ENCODE results near the gene PTPN14. TPM values are rescaled to one million over a fixed set of nuclear protein-coding genes. Genes with fewer than 3 reads are reported as not detected.

PTPN14 gene
- polyA plus RNA-seq, 4 donors, result 0.45 to 6.1 (median 3.2) TPM

DNA sequence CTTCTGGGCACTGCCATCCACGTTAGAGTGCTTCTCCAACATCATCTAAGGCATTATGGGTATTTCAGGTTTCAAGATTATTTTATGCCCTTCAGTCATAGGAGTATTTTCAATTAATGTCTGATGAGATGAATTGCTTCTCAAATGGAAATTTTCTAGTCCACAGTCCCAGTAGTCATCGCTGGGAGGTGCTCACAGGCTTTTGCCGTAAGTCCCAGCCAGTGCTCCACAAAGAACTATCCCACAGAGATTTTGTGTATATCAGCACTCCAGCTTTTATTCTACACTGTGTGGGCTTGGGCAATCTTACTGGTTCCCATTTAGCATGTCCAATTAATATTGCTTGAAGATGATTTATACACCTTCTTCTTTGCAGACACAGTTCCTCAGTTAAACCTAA, 209.5 kb downstream of the PTPN14 start:
- Histone ChIP-seq H3K27ac (ENCODE audit: low read depth in 1 of 3, low read length in 2 of 3) (no peak overlapping the region), H3K4me1 (ENCODE audit: control insufficient read depth in 3 of 3, insufficient read depth in 2 of 3, low read depth in 1 of 3, low read length in 2 of 3) (no peaks in the 10 kb centered on the region), H3K4me3 (ENCODE audit: low read depth in 1 of 3, low read length in 3 of 3) (no peak overlapping the region), H3K36me3 (ENCODE audit: control insufficient read depth in 3 of 3, insufficient read depth in 2 of 3, low read depth in 1 of 3, low read length in 3 of 3) (peaks cover 0 to 12% (median 1%) of the 10 kb centered on the region in 3 donors), H3K9me3 (ENCODE audit: control insufficient read depth in 2 of 2, insufficient read depth in 1 of 2, low read depth in 1 of 2, low read length in 1 of 2) (peaks cover 0 to 17% of the 10 kb centered on the region in 2 donors), H3K27me3 (ENCODE audit: control insufficient read depth in 3 of 3, insufficient read depth in 3 of 3, low read length in 3 of 3) (no peaks in the 10 kb centered on the region)
- no peak for DNase-seq
- 79 to 85% (median 79%) methylated on average over 3 of the region's 3 CpGs for WGBS, 3 donors
- FAIRE-seq, result no peak

DNA sequence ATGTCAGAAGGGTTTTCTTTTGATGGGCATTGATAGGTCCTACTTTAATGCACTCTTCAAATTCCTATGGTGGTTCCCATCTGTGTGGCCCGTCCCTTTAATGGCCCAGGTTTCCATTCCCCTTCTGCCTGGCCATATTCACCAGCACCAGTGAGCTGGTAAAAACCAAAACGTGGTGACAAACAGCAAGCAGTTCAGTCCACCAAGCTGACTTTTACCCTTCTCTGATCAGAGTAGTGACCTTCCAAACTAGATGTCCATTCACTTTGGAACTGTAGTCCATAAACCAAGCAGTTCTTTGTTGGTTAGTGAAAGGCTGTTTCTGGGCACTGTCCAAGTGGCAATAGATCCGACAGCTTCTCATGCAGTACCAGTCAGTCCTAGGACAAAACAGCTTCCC, 209.9 kb downstream of the PTPN14 start:
- no peak overlapping the region for H3K4me3 ChIP-seq (ENCODE audit: low read depth in 1 of 3, low read length in 3 of 3)
- FAIRE-seq, result no peak

DNA sequence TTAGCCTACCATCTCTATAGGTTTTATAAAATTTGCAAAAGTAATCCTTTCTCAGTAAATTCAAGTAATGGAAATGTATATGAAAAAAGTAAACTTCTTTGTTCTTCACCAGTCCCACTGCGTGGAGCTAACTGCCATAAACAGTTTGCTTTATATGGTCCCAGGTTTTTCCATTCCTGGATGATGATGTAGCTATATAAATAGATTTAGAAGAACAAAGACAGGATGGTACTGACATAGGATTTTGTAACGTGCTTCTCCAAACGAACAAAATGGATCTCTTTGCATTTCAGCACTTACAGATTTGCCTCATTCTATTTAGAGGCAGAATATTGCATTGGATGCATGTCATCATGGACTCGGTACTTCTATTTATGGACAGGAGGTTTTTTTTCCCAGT, 213.2 kb downstream of the PTPN14 start:
- Histone ChIP-seq H3K4me1 (ENCODE audit: control insufficient read depth in 3 of 3, insufficient read depth in 2 of 3, low read depth in 1 of 3, low read length in 2 of 3) (no peaks in the 10 kb centered on the region), H3K36me3 (ENCODE audit: control insufficient read depth in 3 of 3, insufficient read depth in 2 of 3, low read depth in 1 of 3, low read length in 3 of 3) (peaks cover 0 to 29% (median 1%) of the 10 kb centered on the region in 3 donors), H3K9me3 (ENCODE audit: control insufficient read depth in 2 of 2, insufficient read depth in 1 of 2, low read depth in 1 of 2, low read length in 1 of 2) (no peaks in the 10 kb centered on the region), H3K27ac (ENCODE audit: low read depth in 1 of 3, low read length in 2 of 3) (no peak overlapping the region), H3K4me3 (ENCODE audit: low read depth in 1 of 3, low read length in 3 of 3) (no peak overlapping the region), H3K27me3 (ENCODE audit: control insufficient read depth in 3 of 3, insufficient read depth in 3 of 3, low read length in 3 of 3) (no peaks in the 10 kb centered on the region)
- no peak for DNase-seq
- no peak for FAIRE-seq
- WGBS, 3 donors, result 73 to 90% (median 86%) methylated on average over 4 of the region's 4 CpGs

More for the DNA sequence above, 209.9 kb downstream of the PTPN14 start:
- Histone ChIP-seq H3K36me3 (ENCODE audit: control insufficient read depth in 3 of 3, insufficient read depth in 2 of 3, low read depth in 1 of 3, low read length in 3 of 3) (peaks cover 0 to 12% (median 1%) of the 10 kb centered on the region in 3 donors), H3K27me3 (ENCODE audit: control insufficient read depth in 3 of 3, insufficient read depth in 3 of 3, low read length in 3 of 3) (no peaks in the 10 kb centered on the region), H3K27ac (ENCODE audit: low read depth in 1 of 3, low read length in 2 of 3) (no peak overlapping the region), H3K9me3 (ENCODE audit: control insufficient read depth in 2 of 2, insufficient read depth in 1 of 2, low read depth in 1 of 2, low read length in 1 of 2) (peaks cover 0 to 15% of the 10 kb centered on the region in 2 donors), H3K4me1 (ENCODE audit: control insufficient read depth in 3 of 3, insufficient read depth in 2 of 3, low read depth in 1 of 3, low read length in 2 of 3) (no peaks in the 10 kb centered on the region)
- WGBS, 3 donors, result 91 to 93% (median 92%) methylated on average over 3 of the region's 3 CpGs
- DNase-seq, result no peak

DNA sequence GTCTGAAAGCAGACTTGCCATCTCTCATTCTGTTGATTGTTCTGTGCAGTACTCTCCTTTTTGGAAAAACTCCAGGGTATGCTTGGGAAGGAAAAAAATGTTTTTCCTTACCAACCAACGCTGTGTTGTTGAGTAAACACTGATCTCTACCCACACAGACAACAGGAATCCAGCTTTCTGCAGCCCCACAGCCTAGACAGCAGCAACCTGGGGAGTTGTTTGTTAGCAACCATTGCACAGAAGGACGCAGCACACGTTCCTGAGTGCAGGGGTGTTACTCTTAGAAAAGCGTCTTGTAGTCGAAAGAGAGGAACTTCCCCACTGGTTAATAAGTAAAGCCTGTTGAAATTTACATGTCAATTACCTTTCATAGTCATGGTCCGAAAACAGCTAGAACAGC, 213.9 kb downstream of the PTPN14 start:
- peaks cover 0 to 35% (median 1%) of the 10 kb centered on the region in 3 donors for H3K36me3 ChIP-seq (ENCODE audit: control insufficient read depth in 3 of 3, insufficient read depth in 2 of 3, low read depth in 1 of 3, low read length in 3 of 3)
- H3K4me1 ChIP-seq (ENCODE audit: control insufficient read depth in 3 of 3, insufficient read depth in 2 of 3, low read depth in 1 of 3, low read length in 2 of 3), result no peaks in the 10 kb centered on the region
- no peaks in the 10 kb centered on the region for H3K9me3 ChIP-seq (ENCODE audit: control insufficient read depth in 2 of 2, insufficient read depth in 1 of 2, low read depth in 1 of 2, low read length in 1 of 2)
- H3K27me3 ChIP-seq (ENCODE audit: control insufficient read depth in 3 of 3, insufficient read depth in 3 of 3, low read length in 3 of 3), result no peaks in the 10 kb centered on the region
- H3K27ac ChIP-seq (ENCODE audit: low read depth in 1 of 3, low read length in 2 of 3), result peak overlapping the region in 1 of 3 donors; percentile 47
- no peak overlapping the region for H3K4me3 ChIP-seq (ENCODE audit: low read depth in 1 of 3, low read length in 3 of 3)
- 65 to 84% (median 78%) methylated on average over 6 of the region's 6 CpGs for WGBS, 3 donors
- FAIRE-seq (no peak), DNase-seq (no peak)

DNA sequence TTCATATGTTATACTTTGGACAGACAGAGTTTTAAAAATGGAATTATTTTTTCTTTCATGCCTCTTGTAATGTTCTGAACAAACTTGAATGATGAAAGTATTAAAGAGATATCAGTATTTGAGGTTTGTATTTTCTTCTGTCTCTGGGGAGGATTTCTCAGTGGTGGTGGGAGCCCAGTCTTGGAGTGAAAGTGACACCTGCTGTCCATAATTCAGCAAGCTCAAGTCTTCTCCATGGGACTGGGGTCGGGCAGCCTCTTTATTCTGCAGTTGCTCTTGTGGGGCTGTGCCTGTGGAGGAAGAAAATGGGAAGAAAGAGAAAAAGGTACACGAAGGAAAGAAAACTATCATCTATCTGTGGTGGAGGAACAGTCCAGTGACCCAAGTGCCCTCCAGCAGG, 214.4 kb downstream of the PTPN14 start:
- peaks cover 0 to 39% (median 1%) of the 10 kb centered on the region in 3 donors for H3K36me3 ChIP-seq (ENCODE audit: control insufficient read depth in 3 of 3, insufficient read depth in 2 of 3, low read depth in 1 of 3, low read length in 3 of 3)
- no peaks in the 10 kb centered on the region for H3K4me1 ChIP-seq (ENCODE audit: control insufficient read depth in 3 of 3, insufficient read depth in 2 of 3, low read depth in 1 of 3, low read length in 2 of 3)
- no peak overlapping the region for H3K27ac ChIP-seq (ENCODE audit: low read depth in 1 of 3, low read length in 2 of 3)
- H3K9me3 ChIP-seq (ENCODE audit: control insufficient read depth in 2 of 2, insufficient read depth in 1 of 2, low read depth in 1 of 2, low read length in 1 of 2), result no peaks in the 10 kb centered on the region
- no peak overlapping the region for H3K4me3 ChIP-seq (ENCODE audit: low read depth in 1 of 3, low read length in 3 of 3)
- DNase-seq (no peak), FAIRE-seq (no peak)
- WGBS, 3 donors, result 48 to 73% (median 73%) methylated on average over 2 of the region's 2 CpGs
- no peaks in the 10 kb centered on the region for H3K27me3 ChIP-seq (ENCODE audit: control insufficient read depth in 3 of 3, insufficient read depth in 3 of 3, low read length in 3 of 3)

DNA sequence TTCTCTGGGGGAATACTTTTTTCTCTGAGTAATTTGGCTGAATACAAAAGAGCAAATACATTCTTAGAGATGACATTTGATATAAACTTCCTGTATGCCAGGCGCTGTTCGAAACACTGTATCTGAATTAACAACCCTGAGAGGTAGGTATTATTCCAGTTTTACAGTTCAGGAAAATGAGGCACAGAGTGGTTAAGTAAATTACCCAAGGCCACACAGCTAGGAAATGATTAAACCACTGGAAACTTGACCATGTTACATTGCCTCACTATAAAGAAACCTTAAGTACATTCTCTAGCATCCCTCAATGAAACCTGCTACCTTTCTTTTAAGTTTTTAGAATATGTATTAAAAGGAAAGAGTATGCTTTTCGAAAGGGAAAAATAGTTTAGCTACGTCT, 215.8 kb downstream of the PTPN14 start:
- no peaks in the 10 kb centered on the region for H3K4me1 ChIP-seq (ENCODE audit: control insufficient read depth in 3 of 3, insufficient read depth in 2 of 3, low read depth in 1 of 3, low read length in 2 of 3)
- no peak for FAIRE-seq
- H3K4me3 ChIP-seq (ENCODE audit: low read depth in 1 of 3, low read length in 3 of 3), result no peak overlapping the region
- H3K27ac ChIP-seq (ENCODE audit: low read depth in 1 of 3, low read length in 2 of 3), result no peak overlapping the region
- 94 to 95% (median 95%) methylated on average over 4 of the region's 4 CpGs for WGBS, 3 donors
- H3K27me3 ChIP-seq (ENCODE audit: control insufficient read depth in 3 of 3, insufficient read depth in 3 of 3, low read length in 3 of 3), result no peaks in the 10 kb centered on the region
- H3K9me3 ChIP-seq (ENCODE audit: control insufficient read depth in 2 of 2, insufficient read depth in 1 of 2, low read depth in 1 of 2, low read length in 1 of 2), result no peaks in the 10 kb centered on the region
- H3K36me3 ChIP-seq (ENCODE audit: control insufficient read depth in 3 of 3, insufficient read depth in 2 of 3, low read depth in 1 of 3, low read length in 3 of 3), result peaks cover 0 to 48% (median 1%) of the 10 kb centered on the region in 3 donors
- no peak for DNase-seq

DNA sequence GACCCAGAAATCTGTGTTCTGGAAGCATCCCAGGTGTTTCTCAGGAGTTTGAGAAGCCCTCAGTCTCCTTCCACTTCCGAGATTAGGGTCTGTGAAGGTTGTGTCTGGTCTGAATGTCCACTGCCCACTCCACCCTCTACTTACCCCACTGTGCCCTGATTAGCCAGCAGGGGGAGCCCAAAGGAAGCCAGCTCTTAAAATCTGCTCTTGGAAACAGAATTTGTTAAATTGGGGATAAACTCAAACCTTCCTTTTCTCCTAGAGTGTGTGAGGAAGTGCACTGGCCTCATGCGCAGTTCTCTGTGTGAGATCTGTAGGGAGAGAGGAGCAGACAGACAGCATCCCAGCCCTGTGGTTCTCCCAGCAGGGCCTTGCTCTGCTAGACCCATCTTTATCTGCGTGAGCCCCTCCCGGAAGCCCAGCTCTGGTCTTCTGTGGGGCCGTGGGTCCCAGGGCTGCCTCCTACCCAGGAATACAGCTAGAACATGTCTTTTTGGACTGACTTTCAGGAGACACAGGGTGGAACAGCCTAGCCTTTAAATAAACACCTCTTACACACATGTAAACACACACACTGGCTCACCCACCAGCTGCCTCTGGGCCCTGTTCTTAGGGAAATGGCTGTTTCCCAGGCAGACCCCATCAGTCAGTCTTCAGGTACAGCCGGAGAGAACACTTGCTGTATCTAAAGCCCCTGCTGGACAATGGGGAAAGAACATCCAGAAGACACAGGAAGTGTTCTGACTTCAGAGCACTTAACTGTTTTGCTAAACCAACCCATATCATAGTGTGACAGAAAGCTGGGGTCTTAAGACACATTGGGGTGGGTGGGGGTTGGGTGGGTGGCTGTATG, 218.2 kb downstream of the PTPN14 start:
- 66 to 73% (median 73%) methylated on average over 6 of the region's 6 CpGs for WGBS, 3 donors
- no peak overlapping the region for H3K4me3 ChIP-seq (ENCODE audit: low read depth in 1 of 3, low read length in 3 of 3)

DNA sequence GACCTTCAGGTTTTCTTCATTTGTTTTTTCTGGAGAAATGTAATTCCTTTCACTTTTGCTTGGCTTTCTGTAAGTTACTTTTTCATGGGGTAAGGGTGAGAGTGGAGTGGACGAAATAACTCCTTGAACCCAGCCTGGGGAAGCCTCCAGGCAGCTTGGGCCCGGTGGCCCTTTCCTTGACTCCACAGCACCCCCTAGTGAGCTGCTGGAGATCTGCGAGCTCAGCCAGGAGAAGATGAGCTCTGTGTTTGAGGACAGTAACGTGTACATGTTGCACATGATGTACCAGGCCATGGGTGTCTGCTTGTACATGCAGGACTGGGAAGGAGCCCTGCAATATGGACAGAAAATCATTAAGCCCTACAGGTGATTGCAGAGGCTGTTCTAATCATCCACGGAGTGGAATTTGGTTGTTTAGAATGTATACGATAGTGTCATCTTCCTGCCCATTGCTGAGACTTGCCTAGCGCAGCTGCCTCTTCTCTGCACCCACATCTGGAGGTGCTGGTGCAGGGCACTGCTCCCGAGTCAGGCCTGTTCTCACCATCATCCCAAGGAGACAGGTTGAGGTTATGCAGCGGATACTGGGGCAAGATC, 219.5 kb downstream of the PTPN14 start:
- no peak for FAIRE-seq
- H3K9me3 ChIP-seq (ENCODE audit: control insufficient read depth in 2 of 2, insufficient read depth in 1 of 2, low read depth in 1 of 2, low read length in 1 of 2), result no peaks in the 10 kb centered on the region
- H3K27ac ChIP-seq (ENCODE audit: low read depth in 1 of 3, low read length in 2 of 3), result no peak overlapping the region
- no peaks in the 10 kb centered on the region for H3K27me3 ChIP-seq (ENCODE audit: control insufficient read depth in 3 of 3, insufficient read depth in 3 of 3, low read length in 3 of 3)
- DNase-seq, result peak; percentile 39 to 45
- H3K4me3 ChIP-seq (ENCODE audit: low read depth in 1 of 3, low read length in 3 of 3), result no peak overlapping the region
- 70 to 77% (median 71%) methylated on average over 9 of the region's 9 CpGs for WGBS, 3 donors
- H3K36me3 ChIP-seq (ENCODE audit: control insufficient read depth in 3 of 3, insufficient read depth in 2 of 3, low read depth in 1 of 3, low read length in 3 of 3), result peaks cover 0 to 54% (median 0%) of the 10 kb centered on the region in 3 donors
- no peaks in the 10 kb centered on the region for H3K4me1 ChIP-seq (ENCODE audit: control insufficient read depth in 3 of 3, insufficient read depth in 2 of 3, low read depth in 1 of 3, low read length in 2 of 3)

More for the DNA sequence above, 218.2 kb downstream of the PTPN14 start:
- Histone ChIP-seq H3K4me1 (ENCODE audit: control insufficient read depth in 3 of 3, insufficient read depth in 2 of 3, low read depth in 1 of 3, low read length in 2 of 3) (no peaks in the 10 kb centered on the region), H3K27ac (ENCODE audit: low read depth in 1 of 3, low read length in 2 of 3) (peak overlapping the region in 1 of 3 donors; percentile 24), H3K9me3 (ENCODE audit: control insufficient read depth in 2 of 2, insufficient read depth in 1 of 2, low read depth in 1 of 2, low read length in 1 of 2) (no peaks in the 10 kb centered on the region), H3K27me3 (ENCODE audit: control insufficient read depth in 3 of 3, insufficient read depth in 3 of 3, low read length in 3 of 3) (no peaks in the 10 kb centered on the region), H3K36me3 (ENCODE audit: control insufficient read depth in 3 of 3, insufficient read depth in 2 of 3, low read depth in 1 of 3, low read length in 3 of 3) (peaks cover 0 to 59% (median 0%) of the 10 kb centered on the region in 3 donors)
- DNase-seq, result peak; percentile 37 to 49
- FAIRE-seq, result no peak

Measured in small intestine (tissue), 7 donors.